ENCODE measurements around the gene GNAO1. TPM values are rescaled to one million over a fixed set of nuclear protein-coding genes. Genes with fewer than 3 reads are reported as not detected.

GNAO1 gene
- total RNA-seq, 1 donor from 2014 or later: 14.6 TPM

DNA sequence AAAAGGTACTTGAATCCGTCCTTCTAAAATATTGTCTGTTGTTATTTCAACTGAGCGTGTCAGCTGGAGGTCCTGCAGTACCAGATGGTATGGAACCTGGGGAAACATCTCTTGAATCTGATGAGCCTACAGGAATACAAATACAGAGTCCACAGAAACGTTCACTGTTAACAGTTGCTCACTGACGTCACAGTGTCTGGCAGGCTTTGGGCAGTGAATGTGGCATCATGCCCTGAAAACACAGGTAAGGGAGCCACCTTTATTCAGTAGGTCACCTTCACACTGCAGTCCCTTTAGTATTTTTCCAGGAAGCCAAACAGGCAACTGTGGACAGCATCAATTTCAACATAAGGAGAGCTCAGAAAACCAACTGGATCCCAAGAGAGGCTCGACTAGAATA, 177.9 kb downstream of the GNAO1 start:
- no peaks in the 10 kb centered on the region for H3K27me3 Mint-ChIP-seq
- H3K36me3 Mint-ChIP-seq (ENCODE audit: insufficient read depth): peaks cover 9% of the 10 kb centered on the region
- no peak for DNase-seq (ENCODE audit: low spot score, unreplicated experiment)
- peaks cover 13% of the 10 kb centered on the region for H3K4me1 Mint-ChIP-seq (ENCODE audit: low read depth)
- TF ChIP-seq, protein P1, sequence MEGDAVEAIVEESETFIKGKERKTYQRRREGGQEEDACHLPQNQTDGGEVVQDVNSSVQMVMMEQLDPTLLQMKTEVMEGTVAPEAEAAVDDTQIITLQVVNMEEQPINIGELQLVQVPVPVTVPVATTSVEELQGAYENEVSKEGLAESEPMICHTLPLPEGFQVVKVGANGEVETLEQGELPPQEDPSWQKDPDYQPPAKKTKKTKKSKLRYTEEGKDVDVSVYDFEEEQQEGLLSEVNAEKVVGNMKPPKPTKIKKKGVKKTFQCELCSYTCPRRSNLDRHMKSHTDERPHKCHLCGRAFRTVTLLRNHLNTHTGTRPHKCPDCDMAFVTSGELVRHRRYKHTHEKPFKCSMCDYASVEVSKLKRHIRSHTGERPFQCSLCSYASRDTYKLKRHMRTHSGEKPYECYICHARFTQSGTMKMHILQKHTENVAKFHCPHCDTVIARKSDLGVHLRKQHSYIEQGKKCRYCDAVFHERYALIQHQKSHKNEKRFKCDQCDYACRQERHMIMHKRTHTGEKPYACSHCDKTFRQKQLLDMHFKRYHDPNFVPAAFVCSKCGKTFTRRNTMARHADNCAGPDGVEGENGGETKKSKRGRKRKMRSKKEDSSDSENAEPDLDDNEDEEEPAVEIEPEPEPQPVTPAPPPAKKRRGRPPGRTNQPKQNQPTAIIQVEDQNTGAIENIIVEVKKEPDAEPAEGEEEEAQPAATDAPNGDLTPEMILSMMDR (IDR thresholded peaks at IDR 0.05; ENCODE audit: unreplicated experiment): no peak
- no peak overlapping the region for H3K27ac Mint-ChIP-seq
- no peaks in the 10 kb centered on the region for H3K9me3 Mint-ChIP-seq (ENCODE audit: low read depth)
- no peak overlapping the region for H3K4me3 Mint-ChIP-seq (ENCODE audit: low read depth)

DNA sequence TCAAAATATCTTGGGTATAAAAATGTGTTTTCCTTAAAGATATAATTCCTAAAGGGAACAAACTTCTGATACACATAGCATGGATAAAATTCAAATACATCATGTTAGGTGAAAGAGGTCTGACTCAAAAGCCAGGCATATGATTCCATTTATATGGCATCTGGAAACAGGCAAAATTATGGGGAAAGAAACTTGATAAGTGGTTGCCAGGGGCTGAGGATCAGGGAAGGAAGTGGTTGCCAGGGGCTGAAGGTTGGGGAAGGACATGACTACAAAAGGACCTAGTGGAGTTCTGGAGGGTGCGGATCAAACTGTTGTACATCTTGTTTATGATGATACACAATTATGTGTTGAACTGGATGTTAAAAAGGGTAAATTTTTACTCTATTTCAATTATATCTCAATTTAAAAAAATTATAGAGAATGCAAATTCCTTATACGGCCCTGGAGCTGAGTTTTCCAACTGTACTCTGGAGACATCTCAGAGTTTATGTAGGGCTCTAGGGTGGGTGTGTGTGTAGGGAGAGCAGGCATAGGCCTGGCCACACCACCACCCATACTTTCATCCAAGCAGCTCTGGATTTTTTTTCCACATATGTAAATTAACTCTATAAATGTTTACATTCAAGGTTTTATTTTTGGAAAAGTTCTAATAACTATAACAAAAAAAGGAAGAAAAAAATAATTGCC, 179.0 kb downstream of the GNAO1 start:
- TF ChIP-seq, protein P1 (IDR thresholded peaks at IDR 0.05; ENCODE audit: unreplicated experiment): no peak
- Mint-ChIP-seq H3K27me3 (no peaks in the 10 kb centered on the region), H3K4me1 (ENCODE audit: low read depth) (peaks cover 18% of the 10 kb centered on the region), H3K9me3 (ENCODE audit: low read depth) (no peaks in the 10 kb centered on the region), H3K4me3 (ENCODE audit: low read depth) (no peak overlapping the region), H3K27ac (no peak overlapping the region), H3K36me3 (ENCODE audit: insufficient read depth) (peaks cover 9% of the 10 kb centered on the region)
- no peak for DNase-seq (ENCODE audit: low spot score, unreplicated experiment)

DNA sequence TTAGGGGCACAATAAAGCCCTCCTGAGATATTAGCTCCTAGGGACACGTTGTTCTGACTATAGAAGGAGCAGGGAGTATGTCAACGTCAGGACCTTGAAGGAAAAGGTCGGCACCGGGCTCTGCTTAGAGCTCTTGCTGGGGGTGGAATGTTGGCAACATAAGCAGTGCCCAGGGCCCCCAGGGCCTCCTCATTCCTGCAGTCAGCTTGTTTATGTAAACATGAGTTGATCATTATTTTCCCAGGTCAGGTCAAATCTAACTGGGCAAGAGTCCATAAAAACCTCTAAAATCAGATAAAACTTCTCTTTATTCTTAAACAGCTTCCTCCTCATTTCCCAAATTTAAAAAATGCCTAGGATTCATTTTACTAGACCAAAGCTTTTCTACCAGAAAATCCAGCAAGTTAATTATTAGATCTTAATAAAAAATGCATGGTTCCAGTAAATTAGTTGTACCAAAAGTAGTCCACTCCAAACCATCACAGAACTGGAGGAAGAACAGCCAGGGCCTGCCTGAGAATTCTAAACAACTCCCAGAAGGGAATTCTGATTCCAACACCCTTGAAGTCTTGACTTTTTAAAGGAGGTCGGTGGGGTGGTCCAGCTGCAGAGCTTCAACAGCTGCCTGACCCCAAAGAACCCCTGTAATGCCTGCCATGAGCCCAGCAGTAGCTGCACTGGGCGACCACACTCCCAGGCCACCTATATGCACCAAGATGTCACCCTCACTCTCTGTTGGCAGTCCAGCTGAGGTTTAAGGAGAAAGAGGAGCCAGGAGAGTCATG, 179.8 kb downstream of the GNAO1 start:
- TF ChIP-seq, protein P1 (IDR thresholded peaks at IDR 0.05; ENCODE audit: unreplicated experiment): no peak
- Mint-ChIP-seq H3K4me3 (ENCODE audit: low read depth) (no peak overlapping the region), H3K4me1 (ENCODE audit: low read depth) (peaks cover 23% of the 10 kb centered on the region), H3K36me3 (ENCODE audit: insufficient read depth) (peaks cover 9% of the 10 kb centered on the region), H3K27me3 (no peaks in the 10 kb centered on the region), H3K27ac (no peak overlapping the region), H3K9me3 (ENCODE audit: low read depth) (no peaks in the 10 kb centered on the region)
- no peak for DNase-seq (ENCODE audit: low spot score, unreplicated experiment)

DNA sequence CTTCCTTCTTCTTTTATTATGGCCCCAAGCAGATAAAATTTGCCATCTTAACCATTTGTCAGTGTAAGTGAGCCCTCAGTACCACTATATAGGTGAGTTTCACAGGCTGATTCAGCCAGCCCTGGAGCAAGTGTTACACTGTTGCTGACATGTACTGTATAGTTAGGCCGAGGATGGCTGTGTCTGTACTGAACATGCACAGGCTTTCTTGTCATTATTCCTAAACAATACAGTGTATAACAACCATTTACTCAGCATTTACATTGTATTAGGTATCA, 180.3 kb downstream of the GNAO1 start:
- no peaks in the 10 kb centered on the region for H3K9me3 Mint-ChIP-seq (ENCODE audit: low read depth)
- H3K4me1 Mint-ChIP-seq (ENCODE audit: low read depth): peaks cover 27% of the 10 kb centered on the region
- H3K36me3 Mint-ChIP-seq (ENCODE audit: insufficient read depth): peaks cover 9% of the 10 kb centered on the region
- no peak overlapping the region for H3K4me3 Mint-ChIP-seq (ENCODE audit: low read depth)
- H3K27ac Mint-ChIP-seq: no peak overlapping the region
- no peaks in the 10 kb centered on the region for H3K27me3 Mint-ChIP-seq
- DNase-seq (ENCODE audit: low spot score, unreplicated experiment): no peak
- TF ChIP-seq, protein P1 (IDR thresholded peaks at IDR 0.05; ENCODE audit: unreplicated experiment): no peak

DNA sequence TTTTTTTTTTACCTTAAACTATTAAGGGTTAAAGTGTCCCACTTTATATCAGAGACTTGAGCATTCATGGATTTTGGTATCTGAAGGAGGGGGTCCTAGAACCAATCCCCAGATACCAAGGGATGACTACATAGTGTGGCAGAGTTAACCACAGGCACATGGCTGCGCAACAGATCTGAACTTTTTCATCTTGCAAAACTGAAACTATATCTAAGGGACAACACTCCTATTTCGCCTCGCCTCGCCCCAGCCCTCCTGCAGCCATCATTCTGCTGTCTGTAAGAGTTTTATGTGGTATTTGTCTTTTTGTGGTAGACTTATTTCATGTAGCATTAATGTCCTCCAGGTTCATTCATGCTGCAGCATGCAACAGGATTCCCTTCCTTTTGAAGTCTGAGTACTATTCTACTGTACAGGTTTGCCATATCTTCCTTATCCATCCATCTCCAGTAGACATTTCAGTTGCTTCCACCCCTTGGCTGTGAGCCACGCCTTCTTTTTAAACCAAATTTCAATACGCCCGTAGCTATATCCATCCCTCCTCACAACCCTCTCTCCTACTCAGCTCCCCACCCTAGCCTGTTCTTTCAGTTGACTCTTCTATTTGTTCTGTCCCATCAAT, 180.8 kb downstream of the GNAO1 start:
- H3K27ac Mint-ChIP-seq: no peak overlapping the region
- peaks cover 8% of the 10 kb centered on the region for H3K36me3 Mint-ChIP-seq (ENCODE audit: insufficient read depth)
- DNase-seq (ENCODE audit: low spot score, unreplicated experiment): no peak
- H3K4me3 Mint-ChIP-seq (ENCODE audit: low read depth): no peak overlapping the region
- no peaks in the 10 kb centered on the region for H3K27me3 Mint-ChIP-seq
- peaks cover 27% of the 10 kb centered on the region for H3K4me1 Mint-ChIP-seq (ENCODE audit: low read depth)
- TF ChIP-seq, protein P1 (IDR thresholded peaks at IDR 0.05; ENCODE audit: unreplicated experiment): no peak
- H3K9me3 Mint-ChIP-seq (ENCODE audit: low read depth): no peaks in the 10 kb centered on the region

Data from progenitor cell of endocrine pancreas (in vitro differentiated cells).